ENCODE data around the gene PVRIG. TPM values are rescaled to one million over a fixed set of nuclear protein-coding genes. Genes with fewer than 3 reads are reported as not detected.

The PVRIG gene
- total and polyA plus RNA-seq, 9 of the 15 experiments (the other 6 are each of a cell fraction or from before 2014, with no cell fraction given), result 0.16 to 0.64 TPM; not detected in 7

GRCh38 chr7:100208911-100209408 is 10.8 kb upstream of the PVRIG start (continued):
- no peak for TF ChIP-seq REST (IDR thresholded peaks at IDR 0.05; ENCODE audit: borderline replicate concordance)
- TF ChIP-seq REST (CRISPR knock-in tag; IDR thresholded peaks at IDR 0.05; ENCODE audit: low read depth), result no peak
- no peak for TF ChIP-seq GATAD2B (IDR thresholded peaks at IDR 0.05; ENCODE audit: borderline replicate concordance)
- TF ChIP-seq ZNF785 (CRISPR knock-in tag; IDR thresholded peaks at IDR 0.05), result no peak
- TF ChIP-seq TEAD2 (tag; IDR thresholded peaks at IDR 0.05), result no peak
- TF ChIP-seq C11orf30 (IDR thresholded peaks at IDR 0.05; ENCODE audit: low read depth), result peak; percentile 93
- TF ChIP-seq PKNOX1 (IDR thresholded peaks at IDR 0.05), result peak; percentile 60
- peak; percentile 9; the same call in 1 of the 2 replicates for TF ChIP-seq ATF4 (CRISPR knock-in tag; IDR thresholded peaks at IDR 0.05)
- TF ChIP-seq TCF7L2 (IDR thresholded peaks at IDR 0.05; ENCODE audit: low read depth, low read length), result no peak
- no peak for TF ChIP-seq BHLHE40 (IDR thresholded peaks at IDR 0.05; ENCODE audit: low read length)
- no peak for TF ChIP-seq ZNF57 (CRISPR knock-in tag; IDR thresholded peaks at IDR 0.05)

Measured in K562 (cell line).